GM12872 (cell line): ENCODE results near the gene CCDC136.

ENCODE experiments used
- CTCF ChIP-seq: IDR thresholded peaks from 3 replicates; pipeline ENCODE4 v1.5.1; 2011; ENCODE audit warnings: low read depth, mild to moderate bottlenecking, low read length, moderate library complexity; ENCODE audit not compliant: insufficient read depth

CCDC136 gene

GRCh38 chr7:128826916-128827247 lies 35.1 kb downstream of the CCDC136 start:
- no peak for TF ChIP-seq CTCF

GRCh38 chr7:128827248-128827958 lies 35.6 kb downstream of the CCDC136 start:
- no peak for TF ChIP-seq CTCF

GRCh38 chr7:128827971-128828711 lies 36.4 kb downstream of the CCDC136 start:
- TF ChIP-seq CTCF, result no peak

- no peak for TF ChIP-seq CTCF
Measured at GRCh38 chr7:128829391-128830166, 37.8 kb downstream of the CCDC136 start.

- TF ChIP-seq CTCF, result no peak
Measured at GRCh38 chr7:128830231-128831177, 38.7 kb downstream of the CCDC136 start, which contains the start of gene FLNC. Gene FLNC (plus strand): TSS chr7:128830406. CDS start chr7:128830638, 232 bp downstream.

- no peak for TF ChIP-seq CTCF
Measured at GRCh38 chr7:128831178-128831993, 39.6 kb downstream of the CCDC136 start.
